Fibroblast of skin of left biceps (primary cell): ENCODE measurements around the gene SOS1.
"Not testable (repeated sequence)": the region's sequence is repeated elsewhere in the genome, so short reads cannot be mapped to it uniquely, and the experiment has no call there.

Experiments used
- DNase-seq, 2 experiments: peaks; one replicate each; pipeline ENCODE4 v3.0.0-alpha.2; 2013; ENCODE audit warnings: low read depth in 2 of 2

SOS1 gene

GRCh38 chr2:39138837-39139211, 18.0 kb upstream of the SOS1 start:
- no peak for DNase-seq

- DNase-seq = not testable (repeated sequence)
Observed at GRCh38 chr2:39138187-39138836, 17.5 kb upstream of the SOS1 start.

GRCh38 chr2:39136799-39137198, 15.9 kb upstream of the SOS1 start:
- DNase-seq = no peak

- DNase-seq = no peak
Observed at GRCh38 chr2:39135690-39136259, 14.9 kb upstream of the SOS1 start.

- DNase-seq = no peak
Observed at GRCh38 chr2:39133215-39133851, 12.5 kb upstream of the SOS1 start.

- DNase-seq = no peak
Observed at GRCh38 chr2:39128919-39129391, 8.1 kb upstream of the SOS1 start.

GRCh38 chr2:39127973-39128372, 7.1 kb upstream of the SOS1 start:
- DNase-seq = no peak

GRCh38 chr2:39124746-39125057, 3.9 kb upstream of the SOS1 start:
- no peak for DNase-seq

- peak; percentile 89 for DNase-seq
Observed at GRCh38 chr2:39124000-39124745, 3.3 kb upstream of the SOS1 start.

GRCh38 chr2:39123436-39123999, 2.7 kb upstream of the SOS1 start:
- no peak for DNase-seq

GRCh38 chr2:39121523-39122063, 742 bp upstream of the SOS1 start:
- DNase-seq = no peak

- DNase-seq = no peak
Observed at GRCh38 chr2:39120521-39120770, 405 bp downstream of the SOS1 start.

- DNase-seq = no peak
Observed at GRCh38 chr2:39119732-39120520, 925 bp downstream of the SOS1 start.

- DNase-seq = no peak
Observed at GRCh38 chr2:39118786-39119499, 1.9 kb downstream of the SOS1 start.

GRCh38 chr2:39115556-39115955, 5.3 kb downstream of the SOS1 start:
- no peak for DNase-seq

GRCh38 chr2:39114771-39115170, 6.1 kb downstream of the SOS1 start:
- DNase-seq = no peak

GRCh38 chr2:39109537-39109936, 11.3 kb downstream of the SOS1 start:
- DNase-seq = no peak

- DNase-seq = no peak
Observed at GRCh38 chr2:39108377-39108776, 12.5 kb downstream of the SOS1 start.

- no peak for DNase-seq
Observed at GRCh38 chr2:39107724-39108273, 13.1 kb downstream of the SOS1 start.

- DNase-seq = no peak
Observed at GRCh38 chr2:39107156-39107555, 13.7 kb downstream of the SOS1 start.
